ENCODE measurements around the gene SMOC2. TPM values are rescaled to one million over a fixed set of nuclear protein-coding genes. Genes with fewer than 3 reads are reported as not detected.
"Not testable (repeated sequence)": the region's sequence is repeated elsewhere in the genome, so short reads cannot be mapped to it uniquely, and the experiment has no call there.

SMOC2 gene
- total RNA-seq, 1 experiment from 2014 or later: not detected

GRCh38 chr6:168599769-168600330 lies 158.9 kb downstream of the SMOC2 start:
- DNase-seq (ENCODE audit: low read depth): no peak

- DNase-seq (ENCODE audit: low read depth): no peak
Observed at GRCh38 chr6:168600381-168600780, 159.4 kb downstream of the SMOC2 start.

GRCh38 chr6:168601111-168601510 lies 160.1 kb downstream of the SMOC2 start:
- no peak for DNase-seq (ENCODE audit: low read depth)

GRCh38 chr6:168601546-168601945 lies 160.6 kb downstream of the SMOC2 start:
- DNase-seq (ENCODE audit: low read depth): no peak

DNA sequence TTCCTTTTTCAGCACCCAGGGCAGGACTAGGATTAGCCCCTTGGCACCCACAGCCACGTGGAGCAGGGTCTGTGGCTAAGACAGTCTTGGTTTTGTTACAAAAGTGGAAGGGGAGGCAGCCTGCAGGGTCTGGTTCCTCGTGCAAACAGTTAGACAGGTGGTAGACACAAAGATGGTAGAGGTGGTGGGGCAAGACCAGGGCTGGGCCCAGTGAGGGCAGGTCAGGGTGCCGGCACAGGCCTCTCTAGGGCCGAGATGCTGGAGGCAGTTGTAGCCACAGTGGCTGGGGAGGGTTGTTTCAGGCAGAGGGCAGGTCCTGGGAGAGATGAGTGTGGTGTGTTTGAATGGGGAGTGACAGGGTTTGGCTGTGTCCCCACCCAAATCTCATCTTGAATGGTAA lies 161.6 kb downstream of the SMOC2 start:
- no peak for DNase-seq (ENCODE audit: low read depth)

GRCh38 chr6:168603234-168603633 lies 162.2 kb downstream of the SMOC2 start:
- no peak for DNase-seq (ENCODE audit: low read depth)

GRCh38 chr6:168605964-168606363 lies 165.0 kb downstream of the SMOC2 start:
- no peak for DNase-seq (ENCODE audit: low read depth)

- DNase-seq (ENCODE audit: low read depth): no peak
Observed at GRCh38 chr6:168606722-168607121, 165.7 kb downstream of the SMOC2 start.

- DNase-seq (ENCODE audit: low read depth): no peak
Observed at GRCh38 chr6:168607272-168608112, 166.5 kb downstream of the SMOC2 start.

DNA sequence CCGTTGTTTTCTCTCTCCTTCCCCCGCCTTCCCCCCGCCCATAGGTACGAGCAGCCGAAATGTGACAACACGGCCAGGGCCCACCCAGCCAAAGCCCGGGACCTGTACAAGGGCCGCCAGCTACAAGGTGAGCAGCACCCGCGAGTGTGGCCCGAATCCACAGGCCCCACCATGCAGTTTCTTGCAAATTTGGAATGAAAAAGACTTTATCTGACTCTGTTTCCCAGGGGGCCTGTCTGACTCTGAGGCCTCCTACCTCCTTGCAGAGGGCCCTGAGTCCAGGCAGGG lies 167.1 kb downstream of the SMOC2 start:
- no peak for DNase-seq (ENCODE audit: low read depth)

GRCh38 chr6:168609026-168609685 lies 168.2 kb downstream of the SMOC2 start:
- no peak for DNase-seq (ENCODE audit: low read depth)

DNA sequence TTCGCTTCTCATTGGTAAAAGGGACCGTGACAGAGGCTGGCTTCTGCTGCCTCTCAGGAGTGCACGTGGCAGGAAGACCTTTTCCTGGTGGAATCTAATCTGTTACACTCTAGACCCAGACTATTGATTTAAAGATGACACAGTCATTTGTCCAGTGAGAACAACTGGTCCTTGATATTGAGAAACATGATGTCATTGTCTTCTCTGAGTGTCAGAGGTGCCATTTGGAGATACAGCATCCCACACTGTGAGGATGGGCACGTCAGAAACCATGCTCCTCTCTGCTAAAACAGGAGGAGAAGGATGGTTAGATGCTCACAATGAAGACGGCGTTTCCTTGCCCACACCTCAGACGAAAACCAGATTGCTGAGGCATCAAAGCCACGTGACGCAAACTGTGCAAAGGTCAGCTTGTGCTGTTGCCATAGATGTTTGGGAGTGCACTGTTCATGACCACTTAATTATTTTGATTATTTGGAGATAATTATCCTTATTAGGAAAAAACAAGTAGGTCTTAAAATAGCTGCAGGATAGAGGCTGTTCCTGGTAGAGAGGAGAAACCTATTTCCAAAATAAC lies 169.0 kb downstream of the SMOC2 start:
- no peak for DNase-seq (ENCODE audit: low read depth)

- DNase-seq (ENCODE audit: low read depth): not testable (repeated sequence)
Observed at GRCh38 chr6:168610966-168611365, 170.0 kb downstream of the SMOC2 start.

DNA sequence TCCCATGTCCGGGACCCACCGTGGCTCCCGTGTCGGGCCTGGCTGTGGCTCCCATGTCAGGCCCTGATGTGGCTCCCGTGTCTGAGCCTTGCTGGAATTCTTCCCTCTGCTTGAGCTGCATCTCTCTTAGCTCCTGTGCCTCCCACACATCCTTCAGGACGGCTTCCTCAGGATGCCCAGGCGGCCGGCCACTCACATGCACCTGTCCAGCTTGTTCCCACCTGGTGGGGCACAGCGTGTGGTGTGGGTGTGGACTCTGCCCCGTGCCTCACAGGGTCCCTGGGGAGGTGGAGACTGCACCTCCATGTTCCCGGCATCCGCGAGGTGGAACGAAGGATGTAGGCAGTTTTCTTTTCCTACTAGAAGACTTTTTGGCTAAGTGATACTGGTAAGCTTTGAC lies 170.7 kb downstream of the SMOC2 start:
- DNase-seq (ENCODE audit: low read depth): no peak

DNA sequence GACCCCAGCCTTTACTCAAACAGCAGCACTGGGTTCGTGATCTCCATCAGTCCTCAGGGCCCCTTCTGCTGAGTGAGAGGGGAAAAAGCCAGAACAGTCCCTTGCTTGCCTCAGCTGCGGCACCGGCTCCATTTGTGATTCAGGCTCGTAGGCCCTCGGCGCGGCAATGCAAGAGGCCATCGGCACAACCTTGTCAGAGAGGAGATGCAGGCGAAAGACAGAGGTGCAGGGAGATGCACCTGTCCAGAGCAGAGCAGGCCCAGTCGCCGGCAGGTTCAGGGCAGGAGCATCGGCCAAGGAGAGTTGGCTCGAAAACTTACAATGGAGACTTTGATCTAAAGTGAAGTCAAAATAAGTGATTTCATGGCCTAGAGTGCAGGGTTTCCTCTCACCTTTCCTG lies 171.6 kb downstream of the SMOC2 start:
- no peak for DNase-seq (ENCODE audit: low read depth)

DNA sequence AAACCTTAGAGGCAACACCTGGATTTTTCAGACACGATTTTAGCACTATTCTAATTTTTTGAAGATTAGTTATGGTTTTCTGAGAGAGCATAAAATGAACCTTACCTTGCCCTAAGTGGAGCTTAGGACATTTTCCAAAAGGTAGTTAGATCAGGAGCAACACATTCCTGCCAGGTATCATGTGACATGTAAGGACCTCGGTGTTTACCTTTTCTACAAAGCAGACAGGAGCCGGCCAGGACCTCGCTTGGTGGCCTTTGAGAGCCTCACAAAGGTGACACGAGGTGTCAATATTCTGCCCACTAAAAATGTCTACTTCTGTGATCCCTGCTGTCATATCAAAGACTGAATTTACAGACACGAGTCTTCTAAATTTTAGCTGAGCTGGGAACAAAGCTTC lies 174.9 kb downstream of the SMOC2 start:
- no peak for DNase-seq (ENCODE audit: low read depth)

GRCh38 chr6:168616816-168617765 lies 176.1 kb downstream of the SMOC2 start:
- DNase-seq (ENCODE audit: low read depth): no peak

DNA sequence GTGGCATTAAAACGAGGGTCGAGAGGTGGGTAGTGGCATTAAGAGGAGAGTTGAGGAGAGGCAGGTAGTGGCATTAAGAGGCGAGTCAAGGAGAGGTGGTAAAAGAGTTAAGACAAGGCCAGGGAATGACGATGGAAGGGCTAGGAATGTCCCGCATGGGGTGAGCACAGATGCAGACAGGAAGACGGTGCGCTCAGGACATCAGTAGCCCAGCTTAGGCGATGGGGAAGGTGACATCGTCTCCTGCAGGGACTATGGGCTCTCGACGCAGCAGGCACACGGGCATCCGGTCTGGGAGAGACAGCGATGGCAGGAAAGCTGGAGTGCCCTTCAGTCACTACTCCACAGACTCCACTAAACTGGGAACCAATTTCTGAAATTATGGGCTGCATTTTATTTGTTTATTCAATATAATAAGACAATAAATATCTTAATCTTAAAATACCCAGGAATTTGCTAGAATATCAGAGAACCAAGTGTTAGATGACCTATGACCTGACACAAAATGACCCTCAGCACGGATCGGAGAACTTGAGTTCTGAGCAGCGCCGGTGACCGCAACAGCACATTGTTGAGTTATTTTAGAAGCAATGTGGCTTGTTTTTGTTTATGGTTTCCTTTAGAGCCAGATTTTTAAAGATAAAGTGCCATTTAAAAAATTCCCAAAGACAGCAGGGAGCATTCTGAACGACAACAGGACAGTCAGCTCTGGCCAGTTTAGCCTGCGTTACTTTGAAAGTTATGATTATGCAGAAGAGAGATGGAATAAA lies 177.7 kb downstream of the SMOC2 start:
- DNase-seq (ENCODE audit: low read depth): no peak

DNA sequence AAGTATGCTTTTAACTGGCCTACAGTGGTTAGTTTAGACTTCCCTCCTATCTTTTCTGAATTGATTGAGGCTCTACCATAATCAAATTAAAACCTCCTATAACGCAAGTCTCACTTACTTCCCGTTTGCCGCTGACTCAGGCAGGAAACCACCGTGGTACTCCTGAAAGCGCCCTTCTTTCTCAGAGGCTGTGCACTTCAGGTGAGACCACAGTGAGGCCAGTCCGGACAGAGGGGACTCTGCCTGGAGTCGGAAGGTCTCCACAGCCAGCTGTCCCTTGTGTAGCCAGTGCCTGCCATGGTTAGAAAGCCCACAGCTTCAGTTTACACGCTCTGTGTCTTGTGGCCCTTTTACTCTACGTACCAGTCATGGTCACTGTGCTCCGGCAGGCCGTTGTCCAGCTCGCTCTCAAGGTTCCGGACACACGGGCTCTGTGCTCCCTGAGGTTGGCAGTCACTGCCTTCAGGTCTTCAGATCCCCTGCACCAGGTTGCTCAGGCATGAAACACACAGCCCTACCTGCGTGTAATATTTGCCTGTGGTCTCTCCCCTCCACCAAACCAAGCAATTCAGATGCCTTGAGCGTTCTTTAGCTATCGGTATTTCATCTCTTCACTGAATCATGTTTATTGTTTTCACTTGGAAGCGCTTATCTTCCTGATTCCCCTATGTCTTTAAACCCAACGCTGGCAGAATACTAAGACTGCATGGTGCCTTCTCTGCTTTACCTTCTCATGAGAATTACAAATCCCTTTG lies 178.8 kb downstream of the SMOC2 start:
- no peak for DNase-seq (ENCODE audit: low read depth)

DNA sequence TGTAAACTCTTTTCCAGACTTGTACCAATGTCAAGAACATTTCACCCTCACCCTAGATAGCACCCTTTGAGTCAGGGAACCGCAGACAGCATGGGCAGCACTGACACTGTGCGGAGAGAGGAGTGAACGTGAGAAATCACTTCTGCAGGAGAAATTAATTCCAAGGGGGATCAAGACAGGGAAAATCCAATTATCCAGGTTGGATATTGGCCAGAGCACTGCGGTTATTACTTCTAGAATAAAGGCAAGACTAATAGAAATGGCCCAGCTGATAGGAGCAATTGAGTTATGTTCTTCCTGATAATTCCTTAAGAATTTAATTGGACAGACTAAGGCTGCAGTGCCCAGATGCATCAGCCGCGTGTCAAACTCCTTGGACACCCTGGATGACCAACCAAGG lies 179.6 kb downstream of the SMOC2 start:
- no peak for DNase-seq (ENCODE audit: low read depth)

All from HT1080 (cell line).